Adrenal gland (tissue), 12 donors: ENCODE results near the gene CKS1B. TPM values are rescaled to one million over a fixed set of nuclear protein-coding genes. Genes with fewer than 3 reads are reported as not detected.

Source experiments
- DNase-seq, 7 donors: peaks; one replicate each; pipeline ENCODE4 v3.0.0-alpha.2; 2019 to 2020
- H3K27ac ChIP-seq, 5 donors: fragments of 200-600 bp; sonication (generic) in 4 of 5; 1 replicate in 3 of 5; 2 replicates in 2 of 5; pipeline versions ENCODE4 v1.5.1 to v1.8.0; 2016 to 2020; ENCODE audit warnings: mild to moderate bottlenecking in 1 of 5
- H3K27me3 ChIP-seq: fragments of 200-600 bp; 2 replicates; pipeline ENCODE4 v1.8.0; 2021
- H3K36me3 ChIP-seq, 2 donors: fragments of 200-600 bp; replicated peaks in 1 of 2; 1 replicate in 1 of 2; 2 replicates in 1 of 2; pipeline versions ENCODE4 v1.5.1 to v1.8.0; 2018 to 2022
- H3K4me1 ChIP-seq, 2 donors: fragments of 200-600 bp; replicated peaks in 1 of 2; 1 replicate in 1 of 2; 2 replicates in 1 of 2; pipeline versions ENCODE4 v1.5.1 to v1.8.0; 2018 to 2021
- H3K4me3 ChIP-seq, 4 donors: fragments of 200-600 bp; sonication (generic) in 3 of 4; one replicate each; pipeline ENCODE4 v1.5.1; 2016 to 2018
- H3K9me3 ChIP-seq, 3 donors: fragments of 200-600 bp; sonication (generic) in 1 of 3; replicated peaks in 1 of 3; 1 replicate in 2 of 3; 2 replicates in 1 of 3; pipeline versions ENCODE4 v1.5.1 to v1.8.0; 2016 to 2021
- CTCF ChIP-seq, 6 experiments: fragments of 450-650 bp in 4 of 6; fragments of 200-600 bp in 2 of 6; sonication (generic) in 1 of 6; IDR thresholded peaks; 1 replicate in 5 of 6; 2 replicates in 1 of 6; pipeline versions ENCODE4 v1.5.1 to v1.8.0; 2016 to 2021; ENCODE audit warnings: antibody characterized with exemption in 6 of 6, mild to moderate bottlenecking in 2 of 6, moderate library complexity in 1 of 6
- POLR2A ChIP-seq, 2 donors: fragments of 450-650 bp; IDR thresholded peaks; one replicate each; pipeline ENCODE4 v1.6.1; 2017; ENCODE audit warnings: antibody characterized with exemption in 2 of 2, mild to moderate bottlenecking in 2 of 2, moderate library complexity in 1 of 2
- WGBS, 4 donors: extraction: QIAGEN DNeasy Blood & Tissue Kit in 2 of 4; methylation state at CpG; one replicate each; pipeline versions ENCODE4 v1.1.5 to v1.1.7; 2013 to 2017; 5-methylcytosine and 5-hydroxymethylcytosine counted together
- intact Hi-C, 2 donors: fragments of 100-400 bp; cut with DNase I; formaldehyde crosslinking; loops; one replicate each; pipeline versions ENCODE4 v1.14.1 to v1.15.0; 2022 to 2023
- polyA plus RNA-seq, 3 donors: library from polyadenylated mRNA; stranded (reverse); fragments of 200-250 nt in 2 of 3; fragments of 350-450 nt in 1 of 3; fragmentation: Illumina TruSeq in 1 of 3; extraction: RNeasy Lipid Tissue Mini Kit (QIAGEN cat#74804) in 1 of 3; gene quantifications; one replicate each; pipeline ENCODE4 v1.2.3, GENCODE V29; 2013 to 2014
- total RNA-seq, 9 donors: library from RNA; depleted of rRNA in 4 of 9; stranded (reverse); fragments of >200 nt in 4 of 9; fragments of 120-200 nt in 1 of 9; fragmentation: NEBNext Ultra II Directional in 1 of 9; extraction: Animal tissue kit (Norgen Biotek cat#: 25700) in 1 of 9; gene quantifications; one replicate each; pipeline versions ENCODE4 v1.1.0 to v1.2.4, GENCODE V29; 2013 to 2023
- donor health status: healthy with polysubstance abuse.
- donor health status: Bipolar disorder and iron deficiency.
- donor health status: DM: yes; HTN: yes; CAD: no.
- donor health status: DM: no; HTN: no; CAD: no.
- donor health status: DM: no; HTN: no; CAD: no.
- donor health status: DM: yes; HTN: yes; CAD: no.

Gene CKS1B
- total and polyA plus RNA-seq, 12 donors = 12.4 to 87.0 (median 29.5) TPM

GRCh38 chr1:155010211-155010918 is 35.9 kb downstream of the CKS1B start:
- Histone ChIP-seq H3K36me3 (peaks cover 0 to 10% of the 10 kb centered on the region in 2 donors), H3K27me3 (no peaks in the 10 kb centered on the region), H3K9me3 (no peaks in the 10 kb centered on the region), H3K27ac (peak overlapping the region in 3 of 5 donors; percentile 64 to 99 (median 75)), H3K4me1 (peaks cover 71 to 72% of the 10 kb centered on the region in 2 donors), H3K4me3 (no peak overlapping the region)
- DNase-seq = peak in 3 of 7 donors; percentile 16 to 51 (median 18)
- no peak for TF ChIP-seq CTCF (IDR thresholded peaks at IDR 0.05)
- no peak for TF ChIP-seq POLR2A (IDR thresholded peaks at IDR 0.05)
- intact Hi-C loops = no loop called here
- WGBS, 4 donors = 58 to 72% (median 64%) methylated on average over 7 to 11 of the region's 11 CpGs

- peak overlapping the region; percentile 30 to 99 (median 64) for H3K27ac ChIP-seq
- peak in 1 of 7 donors; percentile 16 for DNase-seq
Observed at GRCh38 chr1:155011004-155011416, 36.5 kb downstream of the CKS1B start.

DNA sequence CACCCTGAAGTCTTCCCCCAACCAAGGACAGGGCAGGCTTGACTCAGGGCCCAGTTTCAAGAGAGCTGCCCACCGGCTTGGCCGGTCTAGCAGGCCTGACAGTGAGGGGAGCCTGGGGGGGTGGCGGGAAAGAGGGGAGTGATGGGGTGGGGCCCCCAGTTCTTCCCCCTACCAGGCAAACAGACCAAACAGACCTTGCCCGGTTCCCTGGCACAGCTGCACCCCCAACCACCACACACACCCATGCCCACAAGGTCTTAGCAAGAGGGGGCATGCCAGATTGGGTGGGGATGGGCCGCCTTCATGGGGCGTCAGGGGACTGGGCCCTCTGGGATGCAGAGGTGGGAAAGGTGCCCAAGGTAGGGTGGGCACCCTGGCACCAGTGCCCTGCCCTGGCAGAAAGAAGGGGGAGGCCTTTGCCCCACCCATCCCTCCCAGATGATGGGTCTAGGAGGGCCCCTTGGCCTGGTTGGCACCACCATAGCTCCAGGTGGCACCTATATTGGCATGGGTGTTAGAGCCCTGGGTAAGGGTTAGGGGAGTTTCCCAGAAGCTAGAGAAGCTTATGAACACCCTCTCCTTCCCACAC is 37.0 kb downstream of the CKS1B start:
- peaks cover 62 to 63% of the 10 kb centered on the region in 2 donors for H3K4me1 ChIP-seq
- TF ChIP-seq POLR2A (IDR thresholded peaks at IDR 0.05) (no peak), CTCF (IDR thresholded peaks at IDR 0.05) (no peak)
- H3K9me3 ChIP-seq = no peaks in the 10 kb centered on the region
- no peak overlapping the region for H3K4me3 ChIP-seq
- 60 to 100% (median 73%) methylated on average over 1 to 6 of the region's 6 CpGs for WGBS, 4 donors
- H3K27ac ChIP-seq = peak overlapping the region; percentile 30 to 99 (median 64)
- DNase-seq = peak in 1 of 7 donors; percentile 32
- intact Hi-C loops = no loop called here
- peaks cover 0 to 21% of the 10 kb centered on the region in 2 donors for H3K36me3 ChIP-seq
- H3K27me3 ChIP-seq = no peaks in the 10 kb centered on the region

More at GRCh38 chr1:155011004-155011416, 36.5 kb downstream of the CKS1B start:
- TF ChIP-seq POLR2A (IDR thresholded peaks at IDR 0.05) (no peak), CTCF (IDR thresholded peaks at IDR 0.05) (no peak)
- Histone ChIP-seq H3K4me1 (peaks cover 65 to 67% of the 10 kb centered on the region in 2 donors), H3K27me3 (no peaks in the 10 kb centered on the region), H3K9me3 (no peaks in the 10 kb centered on the region), H3K4me3 (no peak overlapping the region), H3K36me3 (peaks cover 0 to 16% of the 10 kb centered on the region in 2 donors)
- intact Hi-C loops = no loop called here
- 46 to 63% (median 51%) methylated on average over 4 to 5 of the region's 5 CpGs for WGBS, 4 donors

DNA sequence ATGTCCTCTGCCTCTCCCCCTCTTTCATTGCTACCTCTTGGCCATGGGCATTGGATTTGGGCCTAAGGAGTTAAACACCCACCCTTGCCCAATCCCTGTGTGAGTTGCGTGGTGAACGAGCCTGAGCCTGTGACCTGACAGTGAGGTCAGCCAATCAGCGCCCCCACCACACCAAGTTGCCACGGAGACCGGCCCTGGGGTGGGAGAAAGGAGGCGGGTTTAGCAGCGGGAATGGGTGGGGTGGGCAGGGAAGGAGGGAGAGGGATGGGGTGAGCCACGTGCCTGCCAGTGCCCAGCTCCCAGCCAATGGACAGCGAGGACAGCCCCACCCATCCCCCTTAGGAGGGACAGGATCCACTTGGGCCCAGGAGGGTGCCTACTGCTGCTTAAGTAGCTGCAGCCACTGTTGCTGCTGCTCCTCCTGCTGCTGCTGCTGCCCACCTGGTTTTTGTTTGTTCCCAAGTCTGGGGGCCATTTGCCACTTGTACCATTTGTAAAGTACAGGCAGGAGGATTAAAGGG is 37.6 kb downstream of the CKS1B start:
- Histone ChIP-seq H3K36me3 (peaks cover 0 to 24% of the 10 kb centered on the region in 2 donors), H3K4me1 (peaks cover 62 to 63% of the 10 kb centered on the region in 2 donors), H3K27me3 (no peaks in the 10 kb centered on the region), H3K9me3 (no peaks in the 10 kb centered on the region), H3K4me3 (no peak overlapping the region), H3K27ac (peak overlapping the region in 4 of 5 donors; percentile 55 to 99 (median 70))
- intact Hi-C loops = no loop called here
- DNase-seq = peak; percentile 84 to 97 (median 95)
- TF ChIP-seq CTCF (IDR thresholded peaks at IDR 0.05) (no peak), POLR2A (IDR thresholded peaks at IDR 0.05) (peak in 1 of 2 donors; percentile 65)
- WGBS, 4 donors = 0 to 25% (median 14%) methylated on average over 2 to 9 of the region's 9 CpGs
